Measurements from ENCODE around the gene TADA2A. TPM values are rescaled to one million over a fixed set of nuclear protein-coding genes. Genes with fewer than 3 reads are reported as not detected.

Gene TADA2A
- total RNA-seq, 4 donors from 2014 or later = 6.7 to 8.9 (median 7.6) TPM

GRCh38 chr17:37360632-37361031 lies 46.1 kb upstream of the TADA2A start:
- Histone ChIP-seq H3K4me3 (no peak overlapping the region), H3K36me3 (peaks cover 0 to under 1% (median 0%) of the 10 kb centered on the region in 3 donors), H3K27ac (peak overlapping the region; percentile 93 to 96 (median 95)), H3K4me1 (peaks cover 26 to 57% (median 30%) of the 10 kb centered on the region in 3 donors), H3K27me3 (no peaks in the 10 kb centered on the region), H3K9me3 (no peaks in the 10 kb centered on the region)
- no peak for DNase-seq
- 41 to 59% methylated on average over 3 of the region's 3 CpGs for WGBS, 2 donors
- TF ChIP-seq POLR2A (IDR thresholded peaks at IDR 0.05) (no peak), CTCF (IDR thresholded peaks at IDR 0.05) (no peak)
- intact Hi-C loops (cut with DNase I) = no loop called here

- H3K27me3 ChIP-seq = no peaks in the 10 kb centered on the region
- H3K36me3 ChIP-seq = no peaks in the 10 kb centered on the region
- peaks cover 26 to 48% (median 30%) of the 10 kb centered on the region in 3 donors for H3K4me1 ChIP-seq
- intact Hi-C loops (cut with DNase I) = no loop called here
- TF ChIP-seq CTCF (IDR thresholded peaks at IDR 0.05) = no peak
- no peak for TF ChIP-seq POLR2A (IDR thresholded peaks at IDR 0.05)
- H3K9me3 ChIP-seq = no peaks in the 10 kb centered on the region
- H3K4me3 ChIP-seq = no peak overlapping the region
- H3K27ac ChIP-seq = peak overlapping the region; percentile 56 to 96 (median 95)
- 38 to 63% methylated on average over 4 of the region's 4 CpGs for WGBS, 2 donors
- no peak for DNase-seq
Measured at GRCh38 chr17:37361543-37361942, 45.1 kb upstream of the TADA2A start.

GRCh38 chr17:37365589-37365988 lies 41.1 kb upstream of the TADA2A start:
- DNase-seq = no peak
- TF ChIP-seq CTCF (IDR thresholded peaks at IDR 0.05) = no peak
- peaks cover 7 to 17% (median 8%) of the 10 kb centered on the region in 3 donors for H3K4me1 ChIP-seq
- H3K27me3 ChIP-seq = no peaks in the 10 kb centered on the region
- peaks cover 0 to 5% (median 0%) of the 10 kb centered on the region in 3 donors for H3K36me3 ChIP-seq
- 53 to 69% methylated on average over 1 of the region's 1 CpG for WGBS, 2 donors
- no peaks in the 10 kb centered on the region for H3K9me3 ChIP-seq
- H3K4me3 ChIP-seq = no peak overlapping the region
- intact Hi-C loops (cut with DNase I) = no loop called here
- H3K27ac ChIP-seq = no peak overlapping the region

- no peak for DNase-seq
- 64 to 72% methylated on average over 3 of the region's 3 CpGs for WGBS, 2 donors
- intact Hi-C loops (cut with DNase I) = no loop called here
Measured at GRCh38 chr17:37368577-37368976, 38.1 kb upstream of the TADA2A start.

More at GRCh38 chr17:37368577-37368976, 38.1 kb upstream of the TADA2A start:
- Histone ChIP-seq H3K9me3 (no peaks in the 10 kb centered on the region), H3K4me3 (no peak overlapping the region), H3K27ac (no peak overlapping the region), H3K36me3 (peaks cover 0 to 5% (median 0%) of the 10 kb centered on the region in 3 donors), H3K27me3 (no peaks in the 10 kb centered on the region), H3K4me1 (peaks cover 0 to 5% (median 0%) of the 10 kb centered on the region in 3 donors)
- TF ChIP-seq POLR2A (IDR thresholded peaks at IDR 0.05) (no peak), CTCF (IDR thresholded peaks at IDR 0.05) (no peak)
